ENCODE data around the gene FOSL2. TPM values are rescaled to one million over a fixed set of nuclear protein-coding genes. Genes with fewer than 3 reads are reported as not detected.

The FOSL2 gene
- total RNA-seq, 1 donor from 2014 or later: 38.4 TPM

GRCh38 chr2:28395334-28396061 lies 2.8 kb downstream of the FOSL2 start:
- H3K4me3 Mint-ChIP-seq (ENCODE audit: low read depth): no peak overlapping the region
- TF ChIP-seq, protein P1, sequence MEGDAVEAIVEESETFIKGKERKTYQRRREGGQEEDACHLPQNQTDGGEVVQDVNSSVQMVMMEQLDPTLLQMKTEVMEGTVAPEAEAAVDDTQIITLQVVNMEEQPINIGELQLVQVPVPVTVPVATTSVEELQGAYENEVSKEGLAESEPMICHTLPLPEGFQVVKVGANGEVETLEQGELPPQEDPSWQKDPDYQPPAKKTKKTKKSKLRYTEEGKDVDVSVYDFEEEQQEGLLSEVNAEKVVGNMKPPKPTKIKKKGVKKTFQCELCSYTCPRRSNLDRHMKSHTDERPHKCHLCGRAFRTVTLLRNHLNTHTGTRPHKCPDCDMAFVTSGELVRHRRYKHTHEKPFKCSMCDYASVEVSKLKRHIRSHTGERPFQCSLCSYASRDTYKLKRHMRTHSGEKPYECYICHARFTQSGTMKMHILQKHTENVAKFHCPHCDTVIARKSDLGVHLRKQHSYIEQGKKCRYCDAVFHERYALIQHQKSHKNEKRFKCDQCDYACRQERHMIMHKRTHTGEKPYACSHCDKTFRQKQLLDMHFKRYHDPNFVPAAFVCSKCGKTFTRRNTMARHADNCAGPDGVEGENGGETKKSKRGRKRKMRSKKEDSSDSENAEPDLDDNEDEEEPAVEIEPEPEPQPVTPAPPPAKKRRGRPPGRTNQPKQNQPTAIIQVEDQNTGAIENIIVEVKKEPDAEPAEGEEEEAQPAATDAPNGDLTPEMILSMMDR (IDR thresholded peaks at IDR 0.05; ENCODE audit: unreplicated experiment): no peak
- H3K9me3 Mint-ChIP-seq (ENCODE audit: low read depth): no peaks in the 10 kb centered on the region
- H3K4me1 Mint-ChIP-seq (ENCODE audit: low read depth): peaks cover 12% of the 10 kb centered on the region
- no peak for DNase-seq (ENCODE audit: low spot score, unreplicated experiment)
- H3K36me3 Mint-ChIP-seq (ENCODE audit: insufficient read depth): no peaks in the 10 kb centered on the region
- H3K27me3 Mint-ChIP-seq: no peaks in the 10 kb centered on the region
- no peak overlapping the region for H3K27ac Mint-ChIP-seq

DNA sequence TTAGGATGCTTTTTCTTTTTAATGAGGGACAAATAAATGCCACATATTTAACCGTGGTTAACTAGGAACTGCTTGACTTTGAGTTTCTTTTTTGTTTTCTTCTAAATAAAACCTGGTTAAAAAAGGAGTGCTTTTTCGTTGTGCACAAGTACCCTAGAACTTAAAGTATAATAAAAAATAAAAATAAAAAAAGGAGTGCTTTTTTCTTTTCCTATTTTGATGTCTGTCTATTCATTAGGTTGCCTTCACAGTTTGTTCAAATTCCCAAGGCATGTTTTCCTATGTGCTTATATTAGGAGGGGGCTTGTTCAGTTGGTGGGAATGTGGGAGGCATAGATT lies 4.4 kb downstream of the FOSL2 start:
- H3K36me3 Mint-ChIP-seq (ENCODE audit: insufficient read depth): no peaks in the 10 kb centered on the region
- H3K4me3 Mint-ChIP-seq (ENCODE audit: low read depth): no peak overlapping the region
- TF ChIP-seq, protein P1 (IDR thresholded peaks at IDR 0.05; ENCODE audit: unreplicated experiment): no peak
- no peaks in the 10 kb centered on the region for H3K27me3 Mint-ChIP-seq
- H3K4me1 Mint-ChIP-seq (ENCODE audit: low read depth): peaks cover 10% of the 10 kb centered on the region
- no peaks in the 10 kb centered on the region for H3K9me3 Mint-ChIP-seq (ENCODE audit: low read depth)
- no peak for DNase-seq (ENCODE audit: low spot score, unreplicated experiment)
- no peak overlapping the region for H3K27ac Mint-ChIP-seq

- no peak for DNase-seq (ENCODE audit: low spot score, unreplicated experiment)
- TF ChIP-seq, protein P1 (IDR thresholded peaks at IDR 0.05; ENCODE audit: unreplicated experiment): no peak
- H3K27ac Mint-ChIP-seq: no peak overlapping the region
- no peaks in the 10 kb centered on the region for H3K36me3 Mint-ChIP-seq (ENCODE audit: insufficient read depth)
- no peaks in the 10 kb centered on the region for H3K27me3 Mint-ChIP-seq
- no peaks in the 10 kb centered on the region for H3K9me3 Mint-ChIP-seq (ENCODE audit: low read depth)
- H3K4me3 Mint-ChIP-seq (ENCODE audit: low read depth): no peak overlapping the region
- H3K4me1 Mint-ChIP-seq (ENCODE audit: low read depth): peaks cover 10% of the 10 kb centered on the region
Measured at GRCh38 chr2:28398101-28398834, 5.6 kb downstream of the FOSL2 start.

DNA sequence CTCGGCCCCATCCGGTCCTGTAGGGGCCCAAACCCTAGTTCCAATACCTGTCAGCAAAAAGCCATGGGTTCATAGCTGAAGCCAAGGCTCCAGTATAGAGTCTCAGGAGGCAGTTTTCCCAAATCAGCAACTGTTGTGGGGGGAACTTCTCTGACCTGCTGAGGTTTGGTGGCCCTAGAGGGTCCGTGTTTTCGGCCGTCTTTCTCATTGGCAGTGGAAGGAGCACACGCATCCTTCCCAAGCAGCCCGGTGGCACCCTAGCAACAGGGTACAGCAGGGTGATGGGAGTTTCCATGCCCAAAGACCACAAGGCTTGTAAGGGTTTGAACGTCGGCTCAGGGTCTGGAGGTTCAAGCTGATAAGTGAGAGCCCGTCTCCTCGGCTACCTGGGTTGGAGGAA lies 6.6 kb downstream of the FOSL2 start:
- Mint-ChIP-seq H3K27ac (no peak overlapping the region), H3K9me3 (ENCODE audit: low read depth) (no peaks in the 10 kb centered on the region), H3K36me3 (ENCODE audit: insufficient read depth) (no peaks in the 10 kb centered on the region), H3K4me1 (ENCODE audit: low read depth) (peaks cover 8% of the 10 kb centered on the region), H3K4me3 (ENCODE audit: low read depth) (no peak overlapping the region), H3K27me3 (no peaks in the 10 kb centered on the region)
- TF ChIP-seq, protein P1 (IDR thresholded peaks at IDR 0.05; ENCODE audit: unreplicated experiment): no peak
- no peak for DNase-seq (ENCODE audit: low spot score, unreplicated experiment)

DNA sequence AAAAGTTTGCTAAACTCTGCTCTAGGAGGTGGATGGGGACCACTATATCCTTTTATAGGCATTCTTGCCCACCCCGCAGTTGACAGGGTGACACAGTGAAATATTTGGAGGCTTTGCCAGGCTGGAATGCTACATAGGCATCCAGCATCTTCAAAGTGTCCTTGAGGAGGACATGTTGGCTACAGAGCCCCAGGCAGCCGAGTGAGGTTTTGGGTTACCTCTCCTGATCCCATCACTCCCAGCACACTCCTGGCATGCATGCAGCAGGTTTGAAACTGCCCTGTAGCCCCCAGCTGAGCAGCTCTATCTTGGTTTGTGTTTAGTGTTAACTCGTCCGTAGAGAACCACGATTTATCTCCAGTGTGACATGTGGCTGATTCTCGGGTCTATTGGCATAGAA lies 7.3 kb downstream of the FOSL2 start:
- DNase-seq (ENCODE audit: low spot score, unreplicated experiment): no peak
- Mint-ChIP-seq H3K4me3 (ENCODE audit: low read depth) (no peak overlapping the region), H3K27me3 (no peaks in the 10 kb centered on the region), H3K9me3 (ENCODE audit: low read depth) (no peaks in the 10 kb centered on the region), H3K4me1 (ENCODE audit: low read depth) (peaks cover 8% of the 10 kb centered on the region), H3K27ac (no peak overlapping the region), H3K36me3 (ENCODE audit: insufficient read depth) (no peaks in the 10 kb centered on the region)
- TF ChIP-seq, protein P1 (IDR thresholded peaks at IDR 0.05; ENCODE audit: unreplicated experiment): no peak

Data from progenitor cell of endocrine pancreas (in vitro differentiated cells).